ENCODE results near the gene IQCF2. TPM values are rescaled to one million over a fixed set of nuclear protein-coding genes. Genes with fewer than 3 reads are reported as not detected.

Gene IQCF2
- total RNA-seq, 4 donors from 2014 or later: not detected

DNA sequence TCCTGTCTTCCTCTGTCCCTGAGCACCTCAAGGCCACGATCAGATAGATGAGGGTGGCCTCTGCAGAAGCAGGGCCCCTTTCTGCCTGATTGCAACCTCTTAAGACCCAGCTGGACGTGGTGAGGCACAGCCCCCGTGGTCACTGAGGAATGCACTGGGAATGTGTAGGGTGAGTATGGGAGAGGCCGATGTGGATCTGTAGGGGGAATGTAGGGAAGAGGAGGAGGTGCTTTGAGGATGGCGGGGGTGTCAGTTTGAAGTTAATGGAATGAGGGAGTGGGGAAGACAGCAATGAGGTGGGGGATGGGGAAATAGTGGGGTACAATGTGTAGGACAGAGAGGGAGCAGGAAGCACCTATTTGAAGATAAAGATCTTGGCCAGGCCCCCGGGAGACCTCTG, 14.8 kb downstream of the IQCF2 start:
- H3K36me3 ChIP-seq: no peaks in the 10 kb centered on the region
- no peaks in the 10 kb centered on the region for H3K27me3 ChIP-seq
- no peaks in the 10 kb centered on the region for H3K9me3 ChIP-seq
- H3K4me3 ChIP-seq: no peak overlapping the region
- H3K4me1 ChIP-seq: no peaks in the 10 kb centered on the region
- intact Hi-C loops (cut with DNase I; ENCODE audit: low total_unique reads): no loop called here
- TF ChIP-seq, protein P1, sequence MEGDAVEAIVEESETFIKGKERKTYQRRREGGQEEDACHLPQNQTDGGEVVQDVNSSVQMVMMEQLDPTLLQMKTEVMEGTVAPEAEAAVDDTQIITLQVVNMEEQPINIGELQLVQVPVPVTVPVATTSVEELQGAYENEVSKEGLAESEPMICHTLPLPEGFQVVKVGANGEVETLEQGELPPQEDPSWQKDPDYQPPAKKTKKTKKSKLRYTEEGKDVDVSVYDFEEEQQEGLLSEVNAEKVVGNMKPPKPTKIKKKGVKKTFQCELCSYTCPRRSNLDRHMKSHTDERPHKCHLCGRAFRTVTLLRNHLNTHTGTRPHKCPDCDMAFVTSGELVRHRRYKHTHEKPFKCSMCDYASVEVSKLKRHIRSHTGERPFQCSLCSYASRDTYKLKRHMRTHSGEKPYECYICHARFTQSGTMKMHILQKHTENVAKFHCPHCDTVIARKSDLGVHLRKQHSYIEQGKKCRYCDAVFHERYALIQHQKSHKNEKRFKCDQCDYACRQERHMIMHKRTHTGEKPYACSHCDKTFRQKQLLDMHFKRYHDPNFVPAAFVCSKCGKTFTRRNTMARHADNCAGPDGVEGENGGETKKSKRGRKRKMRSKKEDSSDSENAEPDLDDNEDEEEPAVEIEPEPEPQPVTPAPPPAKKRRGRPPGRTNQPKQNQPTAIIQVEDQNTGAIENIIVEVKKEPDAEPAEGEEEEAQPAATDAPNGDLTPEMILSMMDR (IDR thresholded peaks at IDR 0.05): no peak
- no peak for TF ChIP-seq POLR2A (IDR thresholded peaks at IDR 0.05)
- DNase-seq: no peak
- H3K27ac ChIP-seq: no peak overlapping the region

DNA sequence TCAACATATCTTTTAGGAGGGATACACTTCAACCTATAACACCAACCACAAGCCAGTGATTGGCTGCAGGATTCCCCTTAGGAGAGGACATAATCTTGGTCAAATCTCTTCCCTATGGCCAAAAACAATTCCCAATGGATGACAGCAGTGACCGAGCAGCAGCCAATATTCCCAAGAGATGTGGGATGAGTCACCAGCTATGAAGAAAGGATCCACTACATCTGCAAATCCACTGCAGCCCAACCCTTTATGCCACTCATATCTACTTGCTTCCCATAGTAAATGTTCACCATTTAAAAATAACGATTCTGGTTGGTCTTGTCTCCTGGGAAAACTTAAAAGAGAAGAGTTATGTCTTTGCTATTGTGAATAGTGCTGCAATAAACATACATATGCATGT, 18.5 kb downstream of the IQCF2 start:
- Histone ChIP-seq H3K27me3 (no peaks in the 10 kb centered on the region), H3K27ac (no peak overlapping the region), H3K4me1 (no peaks in the 10 kb centered on the region), H3K9me3 (no peaks in the 10 kb centered on the region), H3K4me3 (no peak overlapping the region), H3K36me3 (no peaks in the 10 kb centered on the region)
- intact Hi-C loops (cut with DNase I; ENCODE audit: low total_unique reads): no loop called here
- DNase-seq: no peak
- TF ChIP-seq POLR2A (IDR thresholded peaks at IDR 0.05): no peak
- TF ChIP-seq, protein P1 (IDR thresholded peaks at IDR 0.05): no peak

DNA sequence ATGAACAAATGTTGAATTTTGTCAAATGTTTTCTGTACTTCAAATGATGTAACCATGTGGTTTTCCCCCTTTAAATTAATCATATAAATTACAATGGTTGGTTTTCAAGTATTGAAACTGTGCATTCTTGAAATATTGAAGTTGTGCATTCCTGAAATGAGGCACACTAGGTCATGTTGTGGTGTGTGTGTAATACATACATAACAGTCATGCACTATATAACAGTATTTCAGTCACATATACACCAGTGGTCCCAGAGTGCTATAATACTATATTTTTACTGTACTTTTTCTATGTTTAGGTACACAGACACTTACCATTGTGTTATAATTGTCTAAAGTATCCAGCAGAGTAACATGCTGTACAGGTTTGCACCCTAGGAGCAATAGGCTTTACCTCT, 25.0 kb downstream of the IQCF2 start:
- H3K4me3 ChIP-seq: no peak overlapping the region
- H3K27me3 ChIP-seq: no peaks in the 10 kb centered on the region
- no peaks in the 10 kb centered on the region for H3K4me1 ChIP-seq
- no peak for DNase-seq
- intact Hi-C loops (cut with DNase I; ENCODE audit: low total_unique reads): no loop called here
- no peaks in the 10 kb centered on the region for H3K36me3 ChIP-seq
- H3K27ac ChIP-seq: no peak overlapping the region
- TF ChIP-seq, protein P1 (IDR thresholded peaks at IDR 0.05): no peak
- no peak for TF ChIP-seq POLR2A (IDR thresholded peaks at IDR 0.05)
- no peaks in the 10 kb centered on the region for H3K9me3 ChIP-seq

DNA sequence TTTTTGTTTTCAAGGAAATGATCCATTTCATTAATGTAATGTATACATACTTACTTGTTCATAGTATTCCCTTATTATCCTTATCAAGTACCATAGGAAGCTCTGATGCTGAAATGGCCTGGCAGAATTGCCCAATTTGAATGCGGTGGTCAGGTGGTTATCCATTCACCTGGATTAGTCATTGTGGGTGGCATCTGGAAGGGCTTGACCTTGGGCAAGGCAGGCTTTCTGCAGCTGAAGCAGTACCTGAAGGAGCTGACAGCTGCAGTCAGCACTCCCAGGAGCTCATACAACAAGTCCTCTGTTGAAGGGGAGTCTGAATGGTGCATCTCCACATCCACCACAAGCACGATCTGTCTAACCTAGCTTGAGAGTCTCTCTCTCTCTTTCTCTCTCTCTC, 26.2 kb downstream of the IQCF2 start:
- H3K9me3 ChIP-seq: no peaks in the 10 kb centered on the region
- H3K36me3 ChIP-seq: no peaks in the 10 kb centered on the region
- no peaks in the 10 kb centered on the region for H3K27me3 ChIP-seq
- intact Hi-C loops (cut with DNase I; ENCODE audit: low total_unique reads): no loop called here
- no peak overlapping the region for H3K4me3 ChIP-seq
- H3K4me1 ChIP-seq: no peaks in the 10 kb centered on the region
- no peak for TF ChIP-seq POLR2A (IDR thresholded peaks at IDR 0.05)
- TF ChIP-seq, protein P1 (IDR thresholded peaks at IDR 0.05): no peak
- no peak overlapping the region for H3K27ac ChIP-seq
- no peak for DNase-seq

DNA sequence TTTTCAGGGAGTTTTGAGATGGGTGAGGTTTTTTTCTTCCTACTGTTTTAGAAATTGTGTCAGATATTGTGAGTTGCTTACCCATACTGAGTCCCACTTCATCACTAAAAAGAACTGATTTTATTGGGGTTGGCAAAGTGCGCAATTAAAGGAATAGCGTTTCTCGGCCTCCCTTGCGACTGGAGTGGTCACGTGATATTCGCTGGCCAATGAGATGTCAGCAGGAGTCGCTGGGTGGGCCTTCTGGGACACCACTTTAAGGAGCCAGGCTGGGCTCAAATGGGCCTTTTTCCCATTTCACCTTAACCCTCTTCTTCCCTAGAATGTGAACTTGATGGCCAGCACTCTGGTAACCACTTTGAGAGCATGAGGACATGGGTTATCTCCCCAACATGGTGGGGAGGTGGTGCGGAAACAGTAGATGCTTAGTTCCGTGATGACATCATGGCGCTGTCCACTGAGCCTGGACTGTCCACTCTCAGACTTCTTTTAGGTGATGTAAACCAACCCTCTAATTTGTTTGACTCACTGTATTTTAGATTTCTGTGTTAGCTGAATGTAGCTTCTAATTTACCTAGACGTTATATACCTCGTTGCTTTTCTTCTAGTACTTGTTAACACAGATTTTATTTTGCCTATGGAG, 27.2 kb downstream of the IQCF2 start:
- no peak for TF ChIP-seq POLR2A (IDR thresholded peaks at IDR 0.05)
- TF ChIP-seq, protein P1 (IDR thresholded peaks at IDR 0.05): no peak
- no peak overlapping the region for H3K27ac ChIP-seq
- no peaks in the 10 kb centered on the region for H3K36me3 ChIP-seq
- H3K4me3 ChIP-seq: no peak overlapping the region
- H3K4me1 ChIP-seq: no peaks in the 10 kb centered on the region
- DNase-seq: no peak
- no peaks in the 10 kb centered on the region for H3K9me3 ChIP-seq
- intact Hi-C loops (cut with DNase I; ENCODE audit: low total_unique reads): no loop called here
- no peaks in the 10 kb centered on the region for H3K27me3 ChIP-seq
